GM10266 (cell line): ENCODE results near the gene TMC5.

Source experiments
- DNase-seq: peaks from one replicate; pipeline ENCODE4 v3.0.0; 2012; ENCODE audit errors: extremely low spot score
- CTCF ChIP-seq: IDR thresholded peaks from 2 replicates; pipeline ENCODE4 v1.5.1; 2012; ENCODE audit warnings: mild to moderate bottlenecking, low read depth; ENCODE audit not compliant: control insufficient read depth, insufficient read depth; ENCODE audit errors: missing control alignments

The TMC5 gene

GRCh38 chr16:19443659-19444058 is 26.0 kb downstream of the TMC5 start:
- no peak for TF ChIP-seq CTCF

GRCh38 chr16:19446300-19446846 is 28.7 kb downstream of the TMC5 start:
- no peak for DNase-seq
- no peak for TF ChIP-seq CTCF

More at GRCh38 chr16:19443659-19444058, 26.0 kb downstream of the TMC5 start:
- DNase-seq: no peak

GRCh38 chr16:19446886-19447285 is 29.2 kb downstream of the TMC5 start:
- no peak for TF ChIP-seq CTCF
- no peak for DNase-seq

GRCh38 chr16:19450186-19450585 is 32.5 kb downstream of the TMC5 start:
- TF ChIP-seq CTCF: no peak
- DNase-seq: no peak

GRCh38 chr16:19458722-19459379 is 41.2 kb downstream of the TMC5 start:
- TF ChIP-seq CTCF: no peak
- DNase-seq: no peak

GRCh38 chr16:19460397-19460796 is 42.7 kb downstream of the TMC5 start:
- no peak for DNase-seq
- TF ChIP-seq CTCF: no peak
